GM12865 (cell line): ENCODE results near the gene FBXO8.

Experiments used
- DNase-seq: peaks from one replicate; pipeline ENCODE4 v3.0.0; 2010; ENCODE audit warnings: low read depth
- H3K4me3 ChIP-seq: 2 replicates; pipeline ENCODE4 v1.5.1; 2011; ENCODE audit warnings: mild to moderate bottlenecking, low read depth, low read length, control low read depth
- TF ChIP-seq, protein P1 (sequence below): IDR thresholded peaks from 2 replicates; pipeline ENCODE4 v1.5.1; 2011; ENCODE audit warnings: low read length, control low read depth, low read depth, inconsistent platforms; ENCODE audit not compliant: insufficient read depth; ENCODE audit errors: missing control alignments

The FBXO8 gene

DNA sequence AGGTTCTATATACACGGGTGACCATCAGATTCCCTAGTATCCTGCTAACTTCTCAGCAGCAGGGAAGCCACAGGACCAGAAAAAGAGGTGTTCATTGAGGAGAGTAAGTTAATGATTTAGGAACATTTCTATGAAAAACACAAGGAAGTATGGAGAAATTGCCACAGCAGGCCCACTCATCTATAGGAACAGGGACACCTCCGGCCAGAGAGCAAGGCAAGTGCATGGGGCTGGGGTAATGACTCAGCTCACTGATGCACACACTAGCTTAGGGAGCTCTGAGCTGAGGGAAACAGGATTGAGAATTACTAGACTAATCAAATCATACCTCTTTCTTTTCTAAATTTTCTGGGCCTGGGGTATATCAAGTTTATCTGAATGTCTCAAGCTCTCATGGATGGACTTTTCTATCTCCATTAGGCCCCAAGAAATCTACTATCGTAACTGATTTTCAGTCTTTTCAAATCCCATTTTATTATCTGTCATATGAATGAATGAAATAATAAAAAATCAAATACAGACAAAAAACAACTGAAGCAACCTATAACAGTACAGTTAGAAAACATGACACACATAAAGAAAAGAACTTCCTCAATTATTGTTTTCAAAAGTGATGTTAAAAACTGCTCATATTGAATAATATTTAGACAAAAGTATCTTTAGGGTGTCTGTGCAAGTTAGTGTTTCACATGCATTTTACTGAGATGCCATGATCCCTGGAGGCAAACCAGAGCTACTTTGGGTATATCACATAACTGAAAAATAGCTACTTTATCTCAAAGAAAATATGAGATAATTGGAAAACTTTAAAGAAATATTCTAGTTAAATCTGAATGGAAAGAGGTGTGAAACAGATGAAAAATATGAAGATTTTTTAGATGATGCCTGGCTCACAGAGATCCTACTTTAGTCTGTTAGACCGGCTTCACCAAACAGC lies 89.8 kb downstream of the FBXO8 start:
- DNase-seq, result no peak
- TF ChIP-seq, protein P1, sequence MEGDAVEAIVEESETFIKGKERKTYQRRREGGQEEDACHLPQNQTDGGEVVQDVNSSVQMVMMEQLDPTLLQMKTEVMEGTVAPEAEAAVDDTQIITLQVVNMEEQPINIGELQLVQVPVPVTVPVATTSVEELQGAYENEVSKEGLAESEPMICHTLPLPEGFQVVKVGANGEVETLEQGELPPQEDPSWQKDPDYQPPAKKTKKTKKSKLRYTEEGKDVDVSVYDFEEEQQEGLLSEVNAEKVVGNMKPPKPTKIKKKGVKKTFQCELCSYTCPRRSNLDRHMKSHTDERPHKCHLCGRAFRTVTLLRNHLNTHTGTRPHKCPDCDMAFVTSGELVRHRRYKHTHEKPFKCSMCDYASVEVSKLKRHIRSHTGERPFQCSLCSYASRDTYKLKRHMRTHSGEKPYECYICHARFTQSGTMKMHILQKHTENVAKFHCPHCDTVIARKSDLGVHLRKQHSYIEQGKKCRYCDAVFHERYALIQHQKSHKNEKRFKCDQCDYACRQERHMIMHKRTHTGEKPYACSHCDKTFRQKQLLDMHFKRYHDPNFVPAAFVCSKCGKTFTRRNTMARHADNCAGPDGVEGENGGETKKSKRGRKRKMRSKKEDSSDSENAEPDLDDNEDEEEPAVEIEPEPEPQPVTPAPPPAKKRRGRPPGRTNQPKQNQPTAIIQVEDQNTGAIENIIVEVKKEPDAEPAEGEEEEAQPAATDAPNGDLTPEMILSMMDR, result no peak
- H3K4me3 ChIP-seq, result no peak overlapping the region

DNA sequence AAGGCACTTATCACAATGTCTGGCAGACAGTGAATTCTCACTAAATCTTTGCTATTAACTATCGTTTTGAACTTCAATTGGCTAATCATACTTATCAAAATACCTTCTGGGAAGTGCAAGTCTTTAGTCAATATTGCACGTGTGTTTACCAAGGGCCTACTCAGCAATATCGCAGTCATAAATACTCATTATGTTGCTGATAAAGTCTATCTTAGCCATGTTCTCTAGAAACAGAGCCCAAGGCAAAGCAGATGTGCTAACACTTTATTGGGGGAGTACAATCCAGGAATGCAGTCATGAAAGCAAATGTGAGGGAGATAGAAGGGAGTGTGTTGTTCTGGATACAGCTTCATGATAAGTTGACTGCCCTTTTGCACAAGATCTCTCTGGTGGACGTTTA lies 90.5 kb downstream of the FBXO8 start:
- TF ChIP-seq, protein P1, result no peak
- H3K4me3 ChIP-seq, result no peak overlapping the region
- no peak for DNase-seq

DNA sequence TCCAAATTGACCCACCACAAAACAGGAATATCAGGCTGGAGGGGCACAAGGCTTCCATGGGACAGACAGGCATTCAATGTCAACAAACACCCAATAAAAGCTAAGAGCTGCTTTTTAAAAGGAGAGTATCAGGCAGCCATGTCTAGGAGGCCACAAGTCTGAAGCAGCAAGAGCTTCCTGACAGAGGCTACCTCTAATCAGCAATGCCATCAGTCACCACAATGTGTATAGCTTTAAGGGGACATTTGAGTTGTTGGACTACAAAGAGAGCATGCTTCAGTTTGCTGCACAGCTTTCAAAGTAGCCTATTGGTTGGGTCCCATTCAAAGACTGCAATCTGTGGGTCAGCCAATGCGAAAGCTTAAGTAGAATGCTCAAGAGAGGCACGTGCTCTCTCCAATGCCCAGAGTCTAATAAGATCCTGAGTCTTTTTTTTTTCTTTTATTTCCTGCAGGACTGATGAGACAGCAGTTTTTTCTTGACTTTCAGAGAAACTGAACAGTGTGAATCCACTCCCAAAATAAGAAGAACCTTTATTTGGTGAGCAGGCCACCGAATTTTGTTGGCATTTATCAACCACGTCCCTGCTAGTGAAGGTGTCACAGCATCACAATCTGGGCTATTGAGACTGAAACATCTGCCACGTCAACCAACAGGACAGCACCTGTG lies 92.5 kb downstream of the FBXO8 start:
- H3K4me3 ChIP-seq, result no peak overlapping the region
- TF ChIP-seq, protein P1, result no peak
- no peak for DNase-seq

DNA sequence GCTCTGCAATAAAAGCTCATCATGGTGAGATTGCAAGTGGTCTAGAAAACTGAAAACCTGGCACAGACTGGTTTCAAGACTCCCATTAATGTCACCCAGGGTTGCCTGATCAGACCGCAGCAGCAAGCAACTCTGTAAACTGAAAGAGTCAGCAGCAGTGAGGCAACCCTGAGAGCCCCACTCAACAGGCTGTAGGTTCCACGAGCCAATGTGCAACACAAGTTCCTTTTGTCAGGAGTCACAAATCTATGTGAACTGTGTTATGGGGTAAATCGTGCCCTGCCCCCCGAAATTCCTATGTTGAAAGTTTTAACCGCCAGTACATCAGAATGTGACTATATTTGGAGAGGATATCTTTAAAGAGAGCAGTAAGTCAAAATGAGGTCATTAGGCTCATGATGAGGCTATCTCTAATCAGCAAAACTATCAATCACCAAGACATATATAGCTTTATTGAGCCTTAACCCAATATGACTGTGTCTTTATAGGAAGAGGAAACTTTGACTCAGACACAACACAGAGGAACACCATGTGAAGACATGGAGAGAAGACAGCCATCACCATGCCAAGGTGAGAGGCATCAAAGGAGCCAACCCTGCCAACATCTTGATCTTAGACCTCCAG lies 94.0 kb downstream of the FBXO8 start:
- TF ChIP-seq, protein P1, result no peak

More for the DNA sequence above, 94.0 kb downstream of the FBXO8 start:
- H3K4me3 ChIP-seq, result no peak overlapping the region
- no peak for DNase-seq
